MCF 10A (cell line): ENCODE data around the gene KLF11. TPM values are rescaled to one million over a fixed set of nuclear protein-coding genes. Genes with fewer than 3 reads are reported as not detected.
"Not testable (repeated sequence)": the region's sequence is repeated elsewhere in the genome, so short reads cannot be mapped to it uniquely, and the experiment has no call there.

Experiments
- BruUV-seq: library from RNA; stranded (reverse); fragments of 400-500 nt; replicated peaks from 2 replicates; lab custom pipeline; 2021; lab: Mats Ljungman, UMichigan
- CTCF ChIA-PET: fragments of 300-600 bp; sonication (Branson Sonifier 250); formaldehyde crosslinking; extraction: SDS; loops from one replicate; lab custom pipeline; 2021; ENCODE audit warnings: antibody characterized with exemption, inconsistent platforms; lab: Yijun Ruan, JAX
- POLR2A ChIA-PET: fragments of 300-600, 350-650 bp; sonication (Branson Sonifier 250); formaldehyde crosslinking; extraction: SDS; loops from one replicate; lab custom pipeline; 2020; ENCODE audit warnings: antibody characterized with exemption, inconsistent platforms; lab: Yijun Ruan, JAX
- DNase-seq: peaks from one replicate; pipeline ENCODE4 v3.0.0-alpha.2; 2018; ENCODE audit not compliant: unreplicated experiment
- H3K27ac Mint-ChIP-seq: one replicate; pipeline ENCODE4 v1.8.0; 2022; ENCODE audit warnings: mild to moderate bottlenecking, low read depth, mixed read lengths; ENCODE audit not compliant: unreplicated experiment
- H3K27me3 Mint-ChIP-seq: one replicate; pipeline ENCODE4 v1.8.0; 2022; ENCODE audit warnings: mixed read lengths; ENCODE audit not compliant: insufficient read depth, unreplicated experiment
- H3K36me3 Mint-ChIP-seq: one replicate; pipeline ENCODE4 v1.8.0; 2022; ENCODE audit warnings: mild to moderate bottlenecking, moderate library complexity, mixed read lengths; ENCODE audit not compliant: insufficient read depth, unreplicated experiment
- H3K4me1 Mint-ChIP-seq: one replicate; pipeline ENCODE4 v1.8.0; 2022; ENCODE audit warnings: mixed read lengths; ENCODE audit not compliant: insufficient read depth, unreplicated experiment
- H3K4me3 Mint-ChIP-seq: one replicate; pipeline ENCODE4 v1.8.0; 2022; ENCODE audit warnings: mild to moderate bottlenecking, moderate library complexity, mixed read lengths; ENCODE audit not compliant: unreplicated experiment
- H3K9me3 Mint-ChIP-seq: one replicate; pipeline ENCODE4 v1.8.0; 2022; ENCODE audit warnings: mixed read lengths; ENCODE audit not compliant: unreplicated experiment
- intact Hi-C: fragments of 100-400 bp; cut with micrococcal nuclease; formaldehyde crosslinking; loops from 2 replicates; pipeline ENCODE4 v1.14.1; 2022
- total RNA-seq: library from RNA; stranded (reverse); gene quantifications from 2 replicates; pipeline ENCODE4 v1.2.3, GENCODE V29; 2022
- TF ChIP-seq, protein P1 (sequence below): fragments of 200-600 bp; IDR thresholded peaks from one replicate; pipeline ENCODE4 v1.8.0; 2022; ENCODE audit warnings: antibody characterized with exemption, mild to moderate bottlenecking; ENCODE audit not compliant: unreplicated experiment

KLF11 gene
- total RNA-seq, 1 experiment from 2014 or later = 7.1 TPM

DNA sequence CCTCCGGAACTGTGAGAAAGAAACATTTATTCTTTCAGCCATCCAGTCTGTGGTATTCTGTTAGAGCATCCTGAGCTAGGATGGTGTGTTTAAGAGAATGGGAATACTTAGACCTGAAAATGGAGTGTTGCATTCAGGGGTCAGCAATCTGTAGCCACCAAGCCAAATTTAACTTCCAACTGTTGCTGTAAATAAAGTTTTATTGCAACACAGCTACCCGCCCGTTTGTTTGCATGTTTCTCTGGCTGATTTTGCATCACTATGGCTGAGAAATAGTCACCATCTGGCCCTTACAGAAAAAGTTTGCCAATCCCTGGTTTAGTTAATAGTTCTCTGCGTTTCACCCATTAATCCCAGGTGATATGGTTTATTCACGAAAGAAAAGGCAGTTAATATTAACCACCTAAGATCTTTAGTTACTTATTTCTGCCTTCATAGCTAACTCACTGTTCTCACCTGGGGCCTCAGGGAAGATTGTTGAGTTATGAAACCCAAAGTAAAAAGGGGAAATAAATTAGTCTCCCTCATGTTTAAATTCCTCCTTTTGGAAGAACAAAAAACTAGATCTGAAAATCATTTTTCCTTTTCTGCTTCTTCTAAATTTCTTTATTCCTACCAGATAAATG, 46.3 kb downstream of the KLF11 start:
- ChIA-PET CTCF (interaction anchor here (0.6 to 2.9 kb wide), 2 partner anchors 15 to 17 kb away, joined by 3 to 21 read pairs; no protein-coding TSS in a partner anchor), POLR2A (no interaction called here)
- Mint-ChIP-seq H3K9me3 (no peaks in the 10 kb centered on the region), H3K4me3 (no peak overlapping the region), H3K27ac (no peak overlapping the region), H3K36me3 (no peaks in the 10 kb centered on the region), H3K27me3 (peaks cover 16% of the 10 kb centered on the region), H3K4me1 (peaks cover 3% of the 10 kb centered on the region)
- no peak for DNase-seq
- intact Hi-C loops = no loop called here
- no TSS peak for BruUV-seq
- TF ChIP-seq, protein P1, sequence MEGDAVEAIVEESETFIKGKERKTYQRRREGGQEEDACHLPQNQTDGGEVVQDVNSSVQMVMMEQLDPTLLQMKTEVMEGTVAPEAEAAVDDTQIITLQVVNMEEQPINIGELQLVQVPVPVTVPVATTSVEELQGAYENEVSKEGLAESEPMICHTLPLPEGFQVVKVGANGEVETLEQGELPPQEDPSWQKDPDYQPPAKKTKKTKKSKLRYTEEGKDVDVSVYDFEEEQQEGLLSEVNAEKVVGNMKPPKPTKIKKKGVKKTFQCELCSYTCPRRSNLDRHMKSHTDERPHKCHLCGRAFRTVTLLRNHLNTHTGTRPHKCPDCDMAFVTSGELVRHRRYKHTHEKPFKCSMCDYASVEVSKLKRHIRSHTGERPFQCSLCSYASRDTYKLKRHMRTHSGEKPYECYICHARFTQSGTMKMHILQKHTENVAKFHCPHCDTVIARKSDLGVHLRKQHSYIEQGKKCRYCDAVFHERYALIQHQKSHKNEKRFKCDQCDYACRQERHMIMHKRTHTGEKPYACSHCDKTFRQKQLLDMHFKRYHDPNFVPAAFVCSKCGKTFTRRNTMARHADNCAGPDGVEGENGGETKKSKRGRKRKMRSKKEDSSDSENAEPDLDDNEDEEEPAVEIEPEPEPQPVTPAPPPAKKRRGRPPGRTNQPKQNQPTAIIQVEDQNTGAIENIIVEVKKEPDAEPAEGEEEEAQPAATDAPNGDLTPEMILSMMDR = no peak

DNA sequence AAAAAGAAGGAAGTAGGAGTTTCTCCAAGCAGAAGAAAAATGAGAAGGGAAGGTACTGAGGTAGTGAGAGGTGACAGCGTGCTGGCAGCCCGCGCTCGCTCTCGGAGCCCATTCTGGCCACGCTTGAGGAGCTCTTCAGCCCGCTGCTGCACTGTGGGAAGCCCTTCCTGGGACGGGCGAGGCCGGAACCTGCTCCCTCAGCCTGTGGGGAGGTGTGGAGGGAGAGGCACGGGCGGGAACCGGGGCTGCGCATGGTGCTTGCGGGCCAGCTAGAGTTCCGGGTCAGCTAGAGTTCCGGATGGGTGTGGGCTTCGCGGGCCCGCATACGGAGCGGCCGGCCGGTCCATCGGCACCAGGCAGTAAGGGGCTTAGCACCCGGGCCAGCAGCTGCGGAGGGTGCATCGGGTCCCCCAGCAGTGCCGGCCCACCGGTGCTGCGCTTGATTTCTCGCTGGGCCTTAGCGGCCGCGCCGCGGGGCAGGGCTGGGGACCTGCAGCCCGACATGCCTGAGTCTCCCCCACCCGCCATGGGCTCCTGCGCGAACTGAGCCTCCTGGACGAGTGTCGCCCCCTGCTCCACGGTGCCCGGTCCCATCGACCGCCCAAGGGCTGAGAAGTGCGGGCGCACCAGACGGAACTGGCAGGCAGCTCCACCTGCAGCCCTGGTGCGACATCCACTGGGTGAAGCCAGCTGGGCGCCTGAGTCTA, 48.0 kb downstream of the KLF11 start:
- CTCF ChIA-PET = interaction anchor here (0.6 to 2.9 kb wide), 6 partner anchors 12 to 586 kb away, joined by 3 to 21 read pairs (median 4); no protein-coding TSS in a partner anchor
- TF ChIP-seq, protein P1 = no peak
- no peak overlapping the region for H3K4me3 Mint-ChIP-seq
- no TSS peak for BruUV-seq
- POLR2A ChIA-PET = no interaction called here
- peaks cover 11% of the 10 kb centered on the region for H3K4me1 Mint-ChIP-seq
- H3K27me3 Mint-ChIP-seq = peaks cover 10% of the 10 kb centered on the region
- intact Hi-C loops = no loop called here
- H3K9me3 Mint-ChIP-seq = no peaks in the 10 kb centered on the region
- H3K36me3 Mint-ChIP-seq = no peaks in the 10 kb centered on the region
- no peak overlapping the region for H3K27ac Mint-ChIP-seq
- DNase-seq = no peak

DNA sequence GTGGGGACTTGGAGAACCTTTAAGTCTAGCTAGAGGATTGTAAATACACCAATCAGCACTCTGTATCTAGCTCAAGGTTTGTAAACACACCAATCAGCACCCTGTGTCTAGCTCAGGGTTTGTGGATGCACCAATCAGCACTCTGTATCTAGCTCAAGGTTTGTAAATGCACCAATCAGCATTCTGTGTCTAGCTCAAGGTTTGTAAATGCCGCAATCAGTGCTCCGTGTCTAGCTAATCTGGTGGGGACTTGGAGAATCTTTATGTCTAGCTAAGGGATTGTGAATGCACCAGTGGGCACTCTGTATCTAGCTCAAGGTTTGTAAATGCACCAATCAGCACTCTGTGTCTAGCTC, 48.5 kb downstream of the KLF11 start:
- H3K9me3 Mint-ChIP-seq, BruUV-seq, intact Hi-C loops, H3K4me3 Mint-ChIP-seq, H3K27ac Mint-ChIP-seq, H3K36me3 Mint-ChIP-seq, DNase-seq: not testable (repeated sequence)
- ChIA-PET CTCF (interaction anchor here (0.6 to 2.3 kb wide), 5 partner anchors 9 to 347 kb away, joined by 3 to 9 read pairs (median 4); no protein-coding TSS in a partner anchor), POLR2A (interaction anchor here (0.7 kb wide), 1 partner anchor 20 kb away, joined by 3 read pairs; no protein-coding TSS in a partner anchor)
- Mint-ChIP-seq H3K27me3 (peaks cover 10% of the 10 kb centered on the region), H3K4me1 (peaks cover 11% of the 10 kb centered on the region)

DNA sequence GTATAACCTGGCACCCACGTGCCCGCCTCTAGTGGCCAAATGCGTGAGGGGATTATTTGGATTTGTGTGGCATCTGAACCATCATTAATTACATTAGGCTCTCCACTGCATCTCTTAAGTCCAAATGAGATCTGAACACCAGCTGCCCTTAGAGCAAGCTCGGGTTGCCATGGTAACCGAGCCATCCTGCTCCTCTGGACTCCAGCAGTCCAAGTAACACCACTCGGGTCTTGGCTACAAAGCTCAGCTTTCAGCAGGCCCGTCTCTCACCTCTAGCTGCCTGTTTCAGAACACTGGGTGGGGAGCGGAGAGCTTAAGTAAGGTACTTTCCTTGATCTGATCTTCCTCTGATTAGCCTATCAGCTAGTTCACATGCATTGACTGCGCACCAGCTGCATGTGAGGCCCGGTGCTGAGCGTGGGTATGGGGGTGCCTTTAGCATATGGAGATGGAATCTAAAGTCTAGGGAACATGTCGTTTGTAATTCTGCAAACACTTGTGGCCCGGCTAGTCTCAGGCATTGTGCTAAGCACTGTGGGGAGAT, 51.0 kb downstream of the KLF11 start:
- Mint-ChIP-seq H3K27ac (no peak overlapping the region), H3K36me3 (no peaks in the 10 kb centered on the region), H3K27me3 (peaks cover 10% of the 10 kb centered on the region), H3K9me3 (no peaks in the 10 kb centered on the region), H3K4me3 (no peak overlapping the region), H3K4me1 (peaks cover 18% of the 10 kb centered on the region)
- CTCF ChIA-PET = interaction anchor here (1.1 to 7.4 kb wide), 2 partner anchors 23 to 341 kb away, joined by 3 to 127 read pairs; no protein-coding TSS in a partner anchor
- no TSS peak for BruUV-seq
- no peak for DNase-seq
- POLR2A ChIA-PET = no interaction called here
- intact Hi-C loops = no loop called here
- TF ChIP-seq, protein P1 = no peak
